Measurements from ENCODE around the gene HNF1B. TPM values are rescaled to one million over a fixed set of nuclear protein-coding genes. Genes with fewer than 3 reads are reported as not detected.

Gene HNF1B
- total RNA-seq, 2 donors from 2014 or later, result 2.7 to 7.0 TPM

DNA sequence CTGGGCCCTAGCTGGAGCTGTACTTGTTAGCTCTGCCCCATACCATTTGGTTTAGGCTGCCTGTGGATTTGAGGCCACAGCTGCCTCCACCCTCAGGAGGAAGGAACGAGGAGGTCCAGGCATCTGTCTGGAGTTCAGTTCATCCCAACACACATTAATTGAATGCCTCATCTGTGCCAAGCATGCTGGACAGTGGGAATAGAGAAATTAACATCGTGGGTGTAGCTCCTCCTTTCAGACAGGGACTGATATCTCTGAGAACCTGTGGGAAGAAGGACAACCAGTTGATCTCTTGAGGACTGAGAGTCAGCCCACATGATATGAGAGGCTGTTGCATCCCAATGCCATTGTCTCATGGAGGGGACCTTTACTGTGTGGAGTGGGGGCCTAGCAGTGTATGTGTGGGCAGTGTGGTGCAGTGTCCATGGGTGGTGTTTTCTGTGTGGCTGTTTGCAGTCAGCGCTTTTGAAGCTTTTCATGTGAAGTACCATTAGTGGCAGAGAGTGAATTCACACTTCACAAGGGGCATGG is 72.2 kb downstream of the HNF1B start:
- intact Hi-C loops (cut with DNase I), result no loop called here
- Histone ChIP-seq H3K36me3 (no peaks in the 10 kb centered on the region), H3K27me3 (replicated peaks; ENCODE audit: insufficient read depth) (no peaks in the 10 kb centered on the region), H3K4me1 (replicated peaks) (no peaks in the 10 kb centered on the region), H3K27ac (no peak overlapping the region), H3K4me3 (no peak overlapping the region), H3K9me3 (no peaks in the 10 kb centered on the region)
- WGBS, result 73% methylated on average over 3 of the region's 3 CpGs
- TF ChIP-seq, protein P1, sequence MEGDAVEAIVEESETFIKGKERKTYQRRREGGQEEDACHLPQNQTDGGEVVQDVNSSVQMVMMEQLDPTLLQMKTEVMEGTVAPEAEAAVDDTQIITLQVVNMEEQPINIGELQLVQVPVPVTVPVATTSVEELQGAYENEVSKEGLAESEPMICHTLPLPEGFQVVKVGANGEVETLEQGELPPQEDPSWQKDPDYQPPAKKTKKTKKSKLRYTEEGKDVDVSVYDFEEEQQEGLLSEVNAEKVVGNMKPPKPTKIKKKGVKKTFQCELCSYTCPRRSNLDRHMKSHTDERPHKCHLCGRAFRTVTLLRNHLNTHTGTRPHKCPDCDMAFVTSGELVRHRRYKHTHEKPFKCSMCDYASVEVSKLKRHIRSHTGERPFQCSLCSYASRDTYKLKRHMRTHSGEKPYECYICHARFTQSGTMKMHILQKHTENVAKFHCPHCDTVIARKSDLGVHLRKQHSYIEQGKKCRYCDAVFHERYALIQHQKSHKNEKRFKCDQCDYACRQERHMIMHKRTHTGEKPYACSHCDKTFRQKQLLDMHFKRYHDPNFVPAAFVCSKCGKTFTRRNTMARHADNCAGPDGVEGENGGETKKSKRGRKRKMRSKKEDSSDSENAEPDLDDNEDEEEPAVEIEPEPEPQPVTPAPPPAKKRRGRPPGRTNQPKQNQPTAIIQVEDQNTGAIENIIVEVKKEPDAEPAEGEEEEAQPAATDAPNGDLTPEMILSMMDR (IDR thresholded peaks at IDR 0.05), result no peak
- TF ChIP-seq POLR2A (IDR thresholded peaks at IDR 0.05) (no peak), POLR2AphosphoS5 (IDR thresholded peaks at IDR 0.05) (no peak)
- no peak for DNase-seq (ENCODE audit: low spot score)

DNA sequence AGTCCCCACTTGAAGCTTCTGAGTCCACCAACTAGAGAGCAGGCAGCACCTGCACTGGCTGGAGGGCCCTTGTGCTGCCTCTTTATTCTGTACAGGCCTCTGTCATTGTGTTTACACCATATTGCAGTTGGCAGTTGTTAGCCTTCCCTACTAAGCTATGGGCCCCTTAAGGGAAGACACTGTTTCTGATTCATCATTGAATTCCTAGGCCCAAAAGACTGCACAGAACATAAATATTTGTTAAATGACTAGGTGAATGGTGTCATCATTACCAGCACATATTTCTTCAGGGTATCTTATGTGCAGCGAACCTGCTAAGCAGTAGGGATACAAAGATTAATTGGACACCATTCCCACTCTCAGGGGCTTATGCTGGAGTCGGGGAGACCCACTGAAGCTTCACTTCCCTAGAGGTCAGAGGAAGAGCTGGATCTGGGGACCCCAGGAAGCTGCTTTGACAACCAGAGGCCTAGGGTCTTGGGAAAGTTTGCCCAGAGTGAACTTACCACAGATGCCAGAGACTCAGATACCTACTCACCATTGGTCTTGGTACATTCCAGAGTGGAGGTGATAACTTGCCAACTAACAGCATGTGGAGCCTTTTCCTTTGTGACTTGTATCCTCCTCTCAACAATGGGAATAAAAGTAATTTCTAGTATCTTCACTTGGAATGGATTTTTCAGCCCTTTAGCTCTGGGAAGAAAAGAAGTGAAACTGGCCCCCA is 72.9 kb downstream of the HNF1B start:
- Histone ChIP-seq H3K27me3 (replicated peaks; ENCODE audit: insufficient read depth) (no peaks in the 10 kb centered on the region), H3K4me3 (no peak overlapping the region), H3K9me3 (no peaks in the 10 kb centered on the region), H3K4me1 (replicated peaks) (no peaks in the 10 kb centered on the region), H3K36me3 (no peaks in the 10 kb centered on the region), H3K27ac (no peak overlapping the region)
- 88% methylated on average over 2 of the region's 2 CpGs for WGBS
- intact Hi-C loops (cut with DNase I), result no loop called here
- no peak for TF ChIP-seq POLR2AphosphoS5 (IDR thresholded peaks at IDR 0.05)
- no peak for TF ChIP-seq POLR2A (IDR thresholded peaks at IDR 0.05)
- TF ChIP-seq, protein P1 (IDR thresholded peaks at IDR 0.05), result no peak
- no peak for DNase-seq (ENCODE audit: low spot score)

DNA sequence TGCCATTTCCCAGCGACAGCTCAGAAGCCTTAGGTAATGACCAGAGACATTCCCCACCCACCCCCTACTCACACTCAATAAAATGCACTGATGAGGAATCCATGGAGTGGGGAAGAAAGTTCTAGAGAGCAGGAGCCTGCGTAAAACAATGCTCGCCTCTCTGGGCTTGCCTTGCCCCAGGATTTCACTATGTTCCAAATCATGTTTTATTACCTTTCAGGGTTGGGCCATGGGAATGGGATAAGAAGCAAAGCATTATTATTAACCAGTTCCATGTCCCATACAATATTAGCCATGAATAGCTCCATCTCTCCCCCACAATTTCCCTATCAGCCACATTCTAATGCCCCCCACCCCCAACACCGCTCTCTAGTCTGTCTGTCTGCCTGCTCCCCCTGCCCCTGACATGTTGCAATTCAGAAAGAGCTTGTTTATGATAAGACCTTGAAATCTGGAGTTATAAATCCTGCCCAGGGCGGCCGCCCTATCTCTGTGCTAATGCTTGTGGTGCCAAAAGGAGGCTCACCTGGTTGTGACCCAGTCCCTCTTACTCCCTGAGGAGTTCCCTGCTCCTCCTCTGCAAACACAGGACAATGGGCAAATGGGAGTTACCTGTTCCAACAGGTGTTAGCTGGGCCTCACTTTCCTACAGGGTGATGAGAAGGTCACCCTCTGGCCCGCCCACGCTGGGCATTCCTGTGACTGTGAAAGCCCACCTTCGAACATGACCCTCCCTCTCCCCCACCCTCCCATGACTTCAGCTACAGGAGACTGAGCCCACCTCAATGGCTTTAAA is 73.6 kb downstream of the HNF1B start:
- H3K27ac ChIP-seq, result no peak overlapping the region
- no peaks in the 10 kb centered on the region for H3K36me3 ChIP-seq
- no peak for TF ChIP-seq POLR2AphosphoS5 (IDR thresholded peaks at IDR 0.05)
- TF ChIP-seq POLR2A (IDR thresholded peaks at IDR 0.05), result no peak
- TF ChIP-seq, protein P1 (IDR thresholded peaks at IDR 0.05), result no peak
- WGBS, result 47% methylated on average over 9 of the region's 9 CpGs
- H3K9me3 ChIP-seq, result no peaks in the 10 kb centered on the region
- no peak overlapping the region for H3K4me3 ChIP-seq
- H3K4me1 ChIP-seq (replicated peaks), result no peaks in the 10 kb centered on the region
- no peaks in the 10 kb centered on the region for H3K27me3 ChIP-seq (replicated peaks; ENCODE audit: insufficient read depth)
- intact Hi-C loops (cut with DNase I), result no loop called here
- DNase-seq (ENCODE audit: low spot score), result no peak

DNA sequence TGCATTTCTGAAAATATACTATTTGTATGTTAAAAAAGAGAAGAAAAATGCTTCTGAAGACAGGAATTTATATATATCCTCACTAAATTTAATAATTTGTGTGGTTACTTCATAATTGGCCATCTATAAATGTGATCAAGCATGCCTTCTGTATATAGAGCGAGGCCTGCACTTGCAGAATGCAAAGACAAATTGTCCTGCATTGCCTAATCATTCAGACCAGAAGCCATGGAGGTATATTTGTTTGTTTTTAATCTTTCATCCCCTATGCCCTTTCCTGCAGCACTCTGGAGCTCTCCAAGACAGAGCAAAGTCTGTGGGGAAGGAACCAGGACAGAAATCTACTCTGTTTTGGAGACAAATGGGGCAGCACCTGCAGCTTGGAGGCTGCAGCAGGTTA is 77.8 kb downstream of the HNF1B start:
- no peaks in the 10 kb centered on the region for H3K9me3 ChIP-seq
- no peak for DNase-seq (ENCODE audit: low spot score)
- TF ChIP-seq POLR2A (IDR thresholded peaks at IDR 0.05) (no peak), POLR2AphosphoS5 (IDR thresholded peaks at IDR 0.05) (no peak)
- TF ChIP-seq, protein P1 (IDR thresholded peaks at IDR 0.05), result no peak
- intact Hi-C loops (cut with DNase I), result no loop called here
- no peaks in the 10 kb centered on the region for H3K36me3 ChIP-seq
- 97% methylated on average over 1 of the region's 1 CpG for WGBS
- no peak overlapping the region for H3K4me3 ChIP-seq
- H3K27ac ChIP-seq, result no peak overlapping the region
- H3K4me1 ChIP-seq (replicated peaks), result no peaks in the 10 kb centered on the region
- H3K27me3 ChIP-seq (replicated peaks; ENCODE audit: insufficient read depth), result no peaks in the 10 kb centered on the region

Measured in prostate gland (tissue), 2 donors.